ENCODE measurements around the gene RBSN.

Gene RBSN

DNA sequence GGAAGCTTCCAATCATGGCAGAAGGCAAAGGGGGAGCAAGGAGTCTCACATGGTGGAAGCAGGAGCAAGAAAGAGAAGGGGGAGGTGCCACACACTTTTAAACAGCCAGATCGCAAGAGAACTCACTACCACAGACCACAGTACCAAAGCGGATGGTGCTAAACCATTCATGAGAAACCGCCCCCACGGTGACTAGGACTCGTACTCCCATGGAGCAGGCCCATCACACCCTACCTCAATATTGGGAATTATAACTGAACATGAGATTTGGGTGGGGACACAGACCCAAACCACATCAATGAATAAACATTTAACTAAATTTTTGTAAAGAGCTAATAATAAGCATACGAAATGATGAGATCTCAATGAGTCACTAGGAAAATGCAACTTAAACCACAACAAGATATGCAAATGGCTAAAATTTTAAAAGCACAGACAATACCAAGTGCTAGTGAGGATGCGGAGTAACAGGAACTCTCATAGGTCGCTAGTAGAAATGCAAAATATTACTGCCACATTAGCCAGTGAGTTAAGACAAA, 43.9 kb downstream of the RBSN start:
- peak overlapping the region; percentile 66 for H3K4me3 Mint-ChIP-seq
- H3K4me1 Mint-ChIP-seq (ENCODE audit: low read depth): peaks cover 51% of the 10 kb centered on the region
- H3K36me3 Mint-ChIP-seq: peaks cover 7% of the 10 kb centered on the region
- H3K27ac Mint-ChIP-seq: peak overlapping the region; percentile 92
- H3K27me3 Mint-ChIP-seq: no peaks in the 10 kb centered on the region
- H3K9me3 Mint-ChIP-seq (ENCODE audit: low read depth): no peaks in the 10 kb centered on the region

DNA sequence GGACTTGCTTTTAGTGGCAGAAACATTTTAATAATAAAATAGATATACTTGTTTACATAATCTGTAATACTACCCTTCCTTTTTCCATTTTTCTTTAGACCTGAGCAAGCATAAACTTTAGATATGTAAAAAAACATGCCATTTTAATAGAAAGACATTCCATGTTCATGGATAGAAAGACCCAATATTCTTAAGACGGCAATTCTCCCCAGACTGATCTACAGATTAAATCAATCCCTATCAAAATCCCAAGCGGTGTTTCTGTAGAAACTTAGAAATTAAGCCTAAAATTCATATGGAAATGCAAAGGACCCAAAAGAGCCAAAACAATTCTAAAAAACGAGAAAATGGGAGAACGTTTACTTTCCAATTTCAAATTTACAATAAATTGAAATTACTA, 45.4 kb downstream of the RBSN start:
- H3K4me1 Mint-ChIP-seq (ENCODE audit: low read depth): peaks cover 49% of the 10 kb centered on the region
- no peaks in the 10 kb centered on the region for H3K9me3 Mint-ChIP-seq (ENCODE audit: low read depth)
- no peak overlapping the region for H3K4me3 Mint-ChIP-seq
- no peaks in the 10 kb centered on the region for H3K27me3 Mint-ChIP-seq
- peaks cover 7% of the 10 kb centered on the region for H3K36me3 Mint-ChIP-seq
- no peak overlapping the region for H3K27ac Mint-ChIP-seq

DNA sequence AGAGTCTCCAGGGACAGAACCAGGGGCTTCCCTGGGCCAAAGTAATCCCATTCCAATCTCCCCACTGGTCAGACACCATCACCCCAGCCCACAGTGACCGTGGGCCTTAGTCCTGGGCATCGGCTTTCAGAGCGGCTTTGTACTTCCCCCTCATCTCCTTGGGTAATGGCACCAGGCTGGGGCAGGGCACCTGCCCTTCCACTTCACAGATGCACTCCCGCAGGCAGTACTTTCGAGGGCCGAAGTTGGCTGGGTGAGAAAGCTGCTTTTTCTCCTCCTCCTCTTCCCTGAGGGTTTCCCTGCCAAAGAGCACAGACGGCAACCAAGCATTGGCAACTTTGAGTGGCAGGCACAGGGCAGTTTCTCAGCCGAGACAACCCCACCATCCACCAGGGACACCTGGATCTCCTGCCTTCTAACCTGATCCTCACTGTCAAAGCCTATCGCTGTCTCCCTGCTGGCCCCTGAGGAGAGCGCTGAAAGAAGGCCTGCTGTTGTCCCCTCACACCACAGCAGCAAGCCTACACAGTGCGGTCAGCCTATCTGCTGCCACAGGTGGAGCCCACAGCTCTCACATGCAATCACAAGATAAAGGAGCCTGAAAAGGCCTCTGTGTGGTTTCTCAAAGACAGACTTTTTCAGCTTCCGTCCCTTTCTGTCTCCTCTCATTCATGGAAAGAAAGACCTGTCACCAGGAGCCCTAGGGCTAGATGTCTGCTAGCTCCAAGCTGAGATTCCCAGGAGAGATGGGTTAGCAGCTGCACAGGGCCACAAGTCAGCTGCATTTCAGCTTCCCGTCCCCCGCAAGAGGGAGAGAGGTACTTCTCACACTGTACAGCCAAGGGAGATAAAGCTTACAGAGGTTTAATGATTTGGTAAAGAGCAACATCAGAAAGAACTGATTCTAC, 46.4 kb downstream of the RBSN start:
- Mint-ChIP-seq H3K36me3 (peaks cover 7% of the 10 kb centered on the region), H3K27ac (peak overlapping the region; percentile 28)

DNA sequence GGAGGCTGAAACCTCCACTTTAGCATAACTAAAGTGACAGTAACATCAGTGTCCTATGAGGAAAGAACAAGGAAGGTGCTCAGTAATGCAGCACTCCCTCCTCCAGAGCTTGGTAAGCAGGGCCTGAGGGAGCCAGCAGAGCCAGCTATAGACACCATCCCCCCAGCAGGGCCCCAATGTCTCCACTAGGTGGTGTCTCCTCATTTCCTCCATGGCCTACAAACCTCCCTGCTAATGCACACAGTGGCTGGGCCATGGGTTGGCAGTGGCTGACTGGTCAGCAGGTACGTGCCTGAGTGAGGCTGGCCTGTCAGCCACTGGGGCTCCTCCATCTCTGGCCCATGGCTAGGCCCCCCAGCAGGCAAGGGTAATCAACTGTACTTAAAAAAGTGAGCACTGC, 47.4 kb downstream of the RBSN start:
- no peaks in the 10 kb centered on the region for H3K9me3 Mint-ChIP-seq (ENCODE audit: low read depth)
- peaks cover 5% of the 10 kb centered on the region for H3K36me3 Mint-ChIP-seq
- H3K4me3 Mint-ChIP-seq: no peak overlapping the region
- peaks cover 43% of the 10 kb centered on the region for H3K4me1 Mint-ChIP-seq (ENCODE audit: low read depth)
- H3K27ac Mint-ChIP-seq: peak overlapping the region; percentile 34
- H3K27me3 Mint-ChIP-seq: no peaks in the 10 kb centered on the region

More for the DNA sequence above, 46.4 kb downstream of the RBSN start:
- no peak overlapping the region for H3K4me3 Mint-ChIP-seq
- H3K9me3 Mint-ChIP-seq (ENCODE audit: low read depth): no peaks in the 10 kb centered on the region
- H3K27me3 Mint-ChIP-seq: no peaks in the 10 kb centered on the region
- peaks cover 48% of the 10 kb centered on the region for H3K4me1 Mint-ChIP-seq (ENCODE audit: low read depth)

DNA sequence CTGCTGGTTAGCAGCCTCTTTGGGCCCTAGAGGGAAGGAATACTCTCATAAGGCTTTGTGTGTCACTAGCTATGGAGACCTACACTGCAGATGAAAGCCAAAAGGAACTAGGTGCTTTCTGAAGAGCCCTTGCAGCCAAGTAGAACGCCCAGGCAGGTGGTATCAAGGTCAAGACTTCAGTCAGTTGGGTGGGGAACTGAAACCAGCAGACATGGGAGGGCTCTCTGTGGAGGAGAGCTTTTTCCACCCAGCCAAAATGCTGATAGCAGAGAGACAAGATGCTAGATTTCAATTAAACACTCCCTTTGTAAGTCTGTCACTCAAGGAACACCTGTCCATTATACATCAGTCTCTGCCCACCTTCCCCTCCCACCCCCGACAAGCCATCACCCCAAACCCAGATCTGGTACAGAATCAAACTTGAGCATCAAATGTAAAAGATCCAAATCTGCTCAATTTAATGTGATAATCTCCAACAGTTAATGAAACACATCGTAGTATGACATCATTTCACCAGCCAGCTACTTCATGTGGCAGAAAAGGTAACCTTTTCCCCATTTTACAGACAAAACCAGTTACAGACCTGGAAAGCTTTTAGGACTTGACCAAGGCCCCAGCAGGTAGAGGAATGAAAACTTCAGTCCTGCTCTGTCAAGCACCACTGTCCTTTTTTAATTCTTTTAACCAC, 48.4 kb downstream of the RBSN start:
- Mint-ChIP-seq H3K4me3 (no peak overlapping the region), H3K27ac (peak overlapping the region; percentile 71), H3K27me3 (no peaks in the 10 kb centered on the region), H3K9me3 (ENCODE audit: low read depth) (no peaks in the 10 kb centered on the region), H3K36me3 (peaks cover 6% of the 10 kb centered on the region), H3K4me1 (ENCODE audit: low read depth) (peaks cover 36% of the 10 kb centered on the region)

DNA sequence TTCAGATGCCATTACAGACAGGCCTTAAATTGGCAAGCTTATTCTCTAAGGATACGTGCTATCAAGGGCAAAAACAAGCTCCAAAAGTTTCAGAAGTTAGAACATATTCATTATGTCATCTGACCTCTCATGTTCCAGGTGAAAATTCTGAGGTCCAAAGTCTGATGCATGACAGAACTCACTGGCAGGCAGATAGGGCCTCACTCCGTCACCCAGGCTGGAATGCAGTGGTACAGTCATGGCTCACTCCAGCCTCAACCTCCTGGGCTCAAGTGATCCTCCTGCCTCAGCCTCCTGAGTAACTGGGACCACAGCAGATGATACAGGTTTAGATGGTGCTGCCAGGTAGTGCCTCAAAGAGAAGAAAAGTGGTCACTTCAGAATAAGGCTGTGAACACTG, 49.4 kb downstream of the RBSN start:
- H3K4me1 Mint-ChIP-seq (ENCODE audit: low read depth): peaks cover 35% of the 10 kb centered on the region
- no peaks in the 10 kb centered on the region for H3K27me3 Mint-ChIP-seq
- H3K9me3 Mint-ChIP-seq (ENCODE audit: low read depth): no peaks in the 10 kb centered on the region
- H3K27ac Mint-ChIP-seq: peak overlapping the region; percentile 41
- peaks cover 4% of the 10 kb centered on the region for H3K36me3 Mint-ChIP-seq
- no peak overlapping the region for H3K4me3 Mint-ChIP-seq

DNA sequence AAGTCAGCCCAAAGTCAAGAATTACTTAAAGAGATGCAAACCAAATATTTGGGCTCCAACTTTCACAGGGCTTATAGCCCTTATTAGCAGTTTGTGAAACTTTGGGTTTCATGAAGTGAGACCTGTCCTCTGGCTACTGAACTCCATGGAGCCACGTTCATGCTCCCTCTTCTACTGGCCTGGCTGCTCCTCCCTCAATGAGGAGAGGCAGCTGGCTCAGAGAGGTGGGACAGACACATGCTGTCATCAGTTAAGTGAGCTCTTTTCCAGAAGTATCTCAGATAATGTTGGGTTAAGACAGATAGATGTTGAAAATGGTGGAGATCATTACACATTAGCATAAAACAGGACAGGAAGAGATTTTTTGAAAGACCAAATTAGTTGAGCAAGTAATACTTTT, 53.3 kb downstream of the RBSN start:
- Mint-ChIP-seq H3K9me3 (ENCODE audit: low read depth) (no peaks in the 10 kb centered on the region), H3K27me3 (no peaks in the 10 kb centered on the region), H3K4me1 (ENCODE audit: low read depth) (peaks cover 22% of the 10 kb centered on the region), H3K36me3 (peaks cover 4% of the 10 kb centered on the region), H3K4me3 (no peak overlapping the region), H3K27ac (peak overlapping the region; percentile 74)

DNA sequence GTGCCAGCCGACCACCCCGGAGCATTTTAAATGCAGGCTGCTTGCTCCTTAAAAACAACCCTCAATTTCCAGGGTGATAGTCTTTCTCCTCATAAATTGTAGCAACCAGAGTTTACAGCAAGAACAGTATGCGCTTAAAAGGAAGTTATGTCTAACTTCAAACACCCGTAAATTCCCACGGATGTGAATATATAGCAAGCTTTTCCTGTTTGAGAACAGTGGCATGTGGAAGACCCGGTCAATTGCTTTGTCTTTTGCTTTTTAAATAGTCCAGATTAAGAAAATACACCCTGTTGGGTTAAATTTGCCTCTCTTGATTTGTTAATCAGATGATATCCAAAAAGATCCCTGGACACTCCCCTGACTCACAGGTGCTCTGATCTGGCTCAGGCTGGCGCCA, 54.6 kb downstream of the RBSN start:
- H3K27ac Mint-ChIP-seq: peak overlapping the region; percentile 75
- H3K9me3 Mint-ChIP-seq (ENCODE audit: low read depth): no peaks in the 10 kb centered on the region
- peaks cover 18% of the 10 kb centered on the region for H3K4me1 Mint-ChIP-seq (ENCODE audit: low read depth)
- no peaks in the 10 kb centered on the region for H3K27me3 Mint-ChIP-seq
- no peak overlapping the region for H3K4me3 Mint-ChIP-seq
- peaks cover 4% of the 10 kb centered on the region for H3K36me3 Mint-ChIP-seq

DNA sequence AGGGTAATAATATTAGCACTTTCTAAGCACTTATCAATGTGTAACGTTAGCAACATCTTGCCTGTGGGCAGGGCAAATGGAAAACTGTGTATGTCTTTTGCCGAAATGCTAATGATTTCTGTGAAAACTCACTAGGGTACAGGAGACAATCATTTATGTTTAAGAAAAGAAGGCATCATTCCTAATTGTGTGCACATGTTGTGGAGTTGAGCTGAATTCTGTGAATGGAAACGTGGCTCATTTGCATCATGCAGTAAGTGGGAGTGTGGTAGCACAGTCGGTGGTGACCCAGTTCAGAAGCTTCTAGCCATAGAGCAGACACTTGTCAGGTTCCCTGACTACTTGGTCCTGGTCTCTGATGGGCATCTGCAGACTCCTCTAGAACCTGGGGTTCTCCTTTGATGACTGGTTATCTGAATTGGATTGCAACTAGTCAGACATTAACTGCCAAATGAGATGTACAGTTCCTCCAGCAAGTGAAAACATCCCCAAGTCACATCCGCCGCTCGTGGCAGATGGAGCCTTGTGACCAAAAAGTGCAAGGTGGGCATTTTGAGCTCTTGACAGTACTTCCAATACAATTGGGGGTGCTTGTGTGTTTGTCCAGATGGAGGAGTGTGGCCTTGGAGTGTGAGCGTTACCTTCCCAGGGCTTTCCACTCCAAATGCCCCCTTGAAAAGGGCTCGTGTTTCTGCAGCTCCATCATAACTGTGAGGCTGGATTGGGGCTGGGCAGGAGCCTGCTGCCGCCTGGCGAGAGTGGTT, 55.4 kb downstream of the RBSN start:
- Mint-ChIP-seq H3K27me3 (no peaks in the 10 kb centered on the region), H3K36me3 (peaks cover 4% of the 10 kb centered on the region), H3K4me1 (ENCODE audit: low read depth) (peaks cover 18% of the 10 kb centered on the region), H3K9me3 (ENCODE audit: low read depth) (no peaks in the 10 kb centered on the region), H3K27ac (peak overlapping the region; percentile 51), H3K4me3 (no peak overlapping the region)

DNA sequence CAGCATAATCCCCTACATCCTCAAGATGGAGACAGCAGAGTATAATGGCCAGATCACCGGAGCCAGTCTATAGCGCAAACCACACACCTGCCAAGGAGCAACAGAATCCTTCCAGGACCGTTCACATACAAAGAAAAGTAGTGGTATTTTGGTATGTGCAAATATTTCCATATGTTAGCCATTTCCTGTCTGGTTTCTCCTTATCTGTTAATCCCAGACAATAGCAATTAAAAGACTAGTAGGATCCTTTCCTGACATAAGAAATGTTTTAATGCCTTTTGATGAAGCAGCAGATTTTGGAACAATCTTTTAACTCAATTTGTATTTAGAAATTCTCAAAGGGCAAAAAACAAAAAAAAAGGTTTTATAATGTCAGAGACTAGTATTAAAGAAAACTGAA, 56.0 kb downstream of the RBSN start:
- Mint-ChIP-seq H3K4me3 (no peak overlapping the region), H3K36me3 (peaks cover 4% of the 10 kb centered on the region), H3K9me3 (ENCODE audit: low read depth) (no peaks in the 10 kb centered on the region), H3K27ac (peak overlapping the region; percentile 34), H3K4me1 (ENCODE audit: low read depth) (peaks cover 18% of the 10 kb centered on the region), H3K27me3 (no peaks in the 10 kb centered on the region)

DNA sequence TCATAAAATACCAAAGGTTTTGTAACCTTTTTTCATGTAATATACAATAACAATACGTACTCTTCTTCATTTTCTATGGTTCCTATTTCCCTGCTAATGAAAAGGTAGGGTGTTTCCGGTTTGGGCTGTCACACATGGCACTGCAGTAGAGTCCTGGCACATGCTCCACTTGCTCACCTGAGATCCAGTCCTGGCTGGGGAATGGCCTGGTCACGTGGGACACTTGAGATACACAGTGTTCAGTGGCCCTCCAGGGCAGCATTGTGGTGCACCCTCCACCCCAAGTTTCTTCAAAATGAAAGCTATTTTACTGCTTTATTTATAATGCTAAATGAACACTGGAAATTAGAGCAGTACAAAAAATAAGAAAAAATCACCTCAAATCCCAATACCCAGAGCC, 57.0 kb downstream of the RBSN start:
- H3K9me3 Mint-ChIP-seq (ENCODE audit: low read depth): no peaks in the 10 kb centered on the region
- no peak overlapping the region for H3K4me3 Mint-ChIP-seq
- H3K36me3 Mint-ChIP-seq: peaks cover 4% of the 10 kb centered on the region
- peaks cover 18% of the 10 kb centered on the region for H3K4me1 Mint-ChIP-seq (ENCODE audit: low read depth)
- H3K27me3 Mint-ChIP-seq: no peaks in the 10 kb centered on the region
- H3K27ac Mint-ChIP-seq: peak overlapping the region; percentile 54

DNA sequence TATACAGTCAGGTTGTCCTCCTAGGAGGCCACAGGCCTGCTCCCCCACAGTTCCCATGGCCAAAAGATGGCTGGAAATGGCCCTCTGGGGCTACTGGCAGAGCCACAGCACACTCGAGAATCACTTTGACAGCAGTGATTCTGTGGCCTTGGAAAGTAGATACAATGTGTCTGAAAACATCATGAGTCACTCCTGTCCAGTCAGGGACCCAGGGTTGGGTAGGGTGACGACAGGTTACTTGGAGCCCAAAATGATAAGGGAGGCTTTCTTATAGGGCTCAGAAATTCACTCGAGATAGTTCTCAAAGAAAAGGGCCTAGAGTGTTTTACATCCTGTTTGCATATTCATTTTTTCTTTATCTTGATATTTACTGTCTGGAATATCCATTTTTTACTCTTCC, 58.1 kb downstream of the RBSN start:
- peak overlapping the region; percentile 72 for H3K27ac Mint-ChIP-seq
- H3K27me3 Mint-ChIP-seq: no peaks in the 10 kb centered on the region
- H3K4me3 Mint-ChIP-seq: no peak overlapping the region
- H3K9me3 Mint-ChIP-seq (ENCODE audit: low read depth): no peaks in the 10 kb centered on the region
- H3K4me1 Mint-ChIP-seq (ENCODE audit: low read depth): peaks cover 18% of the 10 kb centered on the region
- peaks cover 4% of the 10 kb centered on the region for H3K36me3 Mint-ChIP-seq

DNA sequence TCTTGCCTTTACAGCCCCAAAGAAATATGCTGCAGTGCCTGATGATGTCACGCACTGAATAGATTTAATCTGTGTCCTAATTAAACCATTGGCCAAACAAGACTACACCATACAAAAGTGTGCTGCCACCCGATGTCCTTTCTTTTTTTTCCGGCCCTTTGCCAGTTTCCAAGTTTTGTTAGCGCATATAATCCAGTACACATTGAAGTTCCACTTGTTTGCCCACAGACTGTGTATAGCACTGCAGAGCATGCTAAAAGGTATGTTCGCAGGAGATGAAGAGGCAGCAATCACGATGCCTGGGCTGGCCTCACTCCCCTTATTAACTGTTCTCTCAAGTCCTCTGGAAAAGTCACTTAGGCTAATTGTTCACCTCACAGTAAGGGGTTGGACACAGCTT, 60.6 kb downstream of the RBSN start:
- H3K27me3 Mint-ChIP-seq: no peaks in the 10 kb centered on the region
- H3K4me1 Mint-ChIP-seq (ENCODE audit: low read depth): peaks cover 5% of the 10 kb centered on the region
- peaks cover 2% of the 10 kb centered on the region for H3K36me3 Mint-ChIP-seq
- H3K9me3 Mint-ChIP-seq (ENCODE audit: low read depth): no peaks in the 10 kb centered on the region
- peak overlapping the region; percentile 12 for H3K27ac Mint-ChIP-seq
- H3K4me3 Mint-ChIP-seq: no peak overlapping the region

DNA sequence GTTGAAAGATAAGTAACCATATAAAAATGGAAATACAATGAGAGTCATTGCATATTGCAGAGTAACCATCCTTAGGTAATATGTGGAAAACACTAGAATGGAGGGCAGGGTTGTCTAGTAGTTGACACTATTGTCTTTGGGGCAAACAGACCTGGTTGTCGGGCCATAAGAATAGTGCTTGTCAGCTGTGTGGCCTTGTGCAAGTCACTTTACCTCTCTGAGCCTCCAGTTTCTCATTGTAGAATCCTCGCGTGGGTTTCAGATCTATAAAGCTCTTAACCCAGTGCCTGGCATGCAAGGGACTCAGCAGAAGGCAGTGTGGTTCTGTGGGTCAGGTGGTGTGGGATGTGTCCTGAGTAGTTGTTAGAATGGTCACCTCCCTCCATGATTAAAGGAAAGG, 65.8 kb downstream of the RBSN start:
- no peaks in the 10 kb centered on the region for H3K27me3 Mint-ChIP-seq
- H3K36me3 Mint-ChIP-seq: no peaks in the 10 kb centered on the region
- no peak overlapping the region for H3K27ac Mint-ChIP-seq
- no peaks in the 10 kb centered on the region for H3K9me3 Mint-ChIP-seq (ENCODE audit: low read depth)
- no peaks in the 10 kb centered on the region for H3K4me1 Mint-ChIP-seq (ENCODE audit: low read depth)
- H3K4me3 Mint-ChIP-seq: no peak overlapping the region

DNA sequence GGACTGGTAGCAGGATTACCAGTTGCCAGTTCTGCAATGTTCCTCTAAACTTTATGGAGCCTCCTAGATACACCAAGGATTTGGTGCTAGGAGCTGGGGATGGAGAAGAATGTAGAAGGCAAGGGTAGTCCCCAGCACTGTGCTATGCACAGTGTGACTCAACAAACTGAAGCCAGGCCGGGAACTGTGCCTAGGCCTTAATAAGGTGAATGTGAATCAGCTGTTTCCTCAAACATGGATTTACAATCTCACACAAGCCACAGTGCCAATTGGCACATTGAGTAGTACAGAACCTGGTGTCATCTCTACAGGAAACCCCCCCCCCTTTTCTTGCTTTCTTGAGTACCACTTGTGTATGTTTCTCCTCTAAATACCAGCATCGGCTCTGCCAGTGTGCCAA, 66.3 kb downstream of the RBSN start:
- Mint-ChIP-seq H3K36me3 (no peaks in the 10 kb centered on the region), H3K9me3 (ENCODE audit: low read depth) (no peaks in the 10 kb centered on the region), H3K27ac (no peak overlapping the region), H3K4me3 (no peak overlapping the region), H3K4me1 (ENCODE audit: low read depth) (no peaks in the 10 kb centered on the region), H3K27me3 (no peaks in the 10 kb centered on the region)
